HG03066 (cell line): Measurements from ENCODE around the gene ZDHHC9.

Source experiments
- ATAC-seq: cut with Tn5 transposase; IDR thresholded peaks from one replicate; pipeline ENCODE4 v1.9.1; 2021; ENCODE audit warnings: low read depth; ENCODE audit not compliant: unreplicated experiment

ZDHHC9 gene

GRCh38 chrX:129823522-129823921 is 20.2 kb downstream of the ZDHHC9 start:
- ATAC-seq: no peak

DNA sequence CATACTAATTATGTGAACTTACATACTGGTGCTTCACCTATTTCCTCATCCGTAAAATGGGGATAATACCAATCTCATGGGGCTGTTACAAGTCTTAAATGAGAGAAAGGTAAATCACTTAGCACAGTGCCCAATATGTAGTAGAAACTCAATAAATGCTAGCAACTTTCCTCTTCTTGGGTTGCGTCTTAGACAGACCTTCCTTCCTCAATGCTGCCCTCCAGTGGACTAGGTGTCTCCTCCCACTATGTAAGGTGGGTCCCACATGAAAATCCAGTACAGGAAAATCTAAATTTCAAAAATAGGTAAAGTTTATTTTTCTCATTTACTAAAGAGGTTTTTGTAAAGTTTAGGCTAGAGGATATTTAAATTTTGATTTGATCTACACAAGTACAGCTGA is 20.6 kb downstream of the ZDHHC9 start:
- ATAC-seq: no peak

DNA sequence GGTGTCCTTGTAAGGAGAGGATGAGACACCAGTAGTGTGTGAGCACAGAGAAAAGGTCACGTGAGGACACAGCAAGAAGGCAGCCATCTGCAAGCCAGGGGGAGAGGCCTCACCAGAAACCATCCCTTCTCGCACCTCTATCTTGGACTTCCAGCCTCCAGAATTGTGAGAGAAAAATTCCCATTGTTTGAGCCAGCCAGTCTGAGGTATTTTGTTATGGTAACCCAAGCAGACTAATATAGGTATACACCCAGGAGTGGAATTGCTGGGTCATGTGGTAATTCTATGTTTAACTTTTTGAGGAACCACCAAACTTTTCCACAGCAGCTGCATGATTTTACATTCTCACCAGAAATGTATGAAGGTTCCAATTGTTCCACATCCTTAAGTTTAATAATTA is 25.6 kb downstream of the ZDHHC9 start:
- no peak for ATAC-seq

DNA sequence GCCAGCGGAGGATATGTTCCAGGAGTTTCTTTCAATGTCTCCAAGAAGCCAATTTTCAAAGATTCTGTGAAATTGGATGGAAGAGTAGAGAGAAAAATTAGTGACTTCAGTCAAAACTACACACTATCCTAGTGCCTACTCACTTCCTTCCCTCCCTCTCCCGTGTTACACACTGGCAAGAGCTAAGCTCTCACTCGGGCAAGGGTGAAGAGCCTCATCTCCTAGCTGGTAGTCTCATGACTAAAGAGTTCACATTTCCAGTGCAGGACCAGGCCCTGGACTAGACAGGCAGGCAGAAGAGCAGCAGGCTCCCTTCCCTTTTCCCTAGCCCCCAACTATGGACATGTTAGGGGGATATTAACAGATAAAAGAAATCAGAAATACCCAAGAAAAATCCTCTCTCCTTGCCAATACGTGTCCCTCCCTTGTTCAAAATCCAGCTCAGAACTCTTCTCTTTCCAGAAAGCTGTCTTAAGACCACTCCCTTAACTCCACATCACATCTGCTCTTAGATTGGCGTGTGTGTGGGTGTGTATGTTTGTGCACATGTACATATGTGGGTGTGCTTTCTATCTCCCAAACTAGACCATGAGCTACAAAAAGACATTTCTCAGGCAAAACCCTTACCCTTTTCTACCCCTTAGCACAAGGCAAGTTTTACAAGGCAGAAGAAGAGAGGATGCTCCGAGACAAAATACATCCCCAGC is 29.9 kb downstream of the ZDHHC9 start:
- no peak for ATAC-seq

- no peak for ATAC-seq
Measured at GRCh38 chrX:129808829-129809796, 34.6 kb downstream of the ZDHHC9 start.

DNA sequence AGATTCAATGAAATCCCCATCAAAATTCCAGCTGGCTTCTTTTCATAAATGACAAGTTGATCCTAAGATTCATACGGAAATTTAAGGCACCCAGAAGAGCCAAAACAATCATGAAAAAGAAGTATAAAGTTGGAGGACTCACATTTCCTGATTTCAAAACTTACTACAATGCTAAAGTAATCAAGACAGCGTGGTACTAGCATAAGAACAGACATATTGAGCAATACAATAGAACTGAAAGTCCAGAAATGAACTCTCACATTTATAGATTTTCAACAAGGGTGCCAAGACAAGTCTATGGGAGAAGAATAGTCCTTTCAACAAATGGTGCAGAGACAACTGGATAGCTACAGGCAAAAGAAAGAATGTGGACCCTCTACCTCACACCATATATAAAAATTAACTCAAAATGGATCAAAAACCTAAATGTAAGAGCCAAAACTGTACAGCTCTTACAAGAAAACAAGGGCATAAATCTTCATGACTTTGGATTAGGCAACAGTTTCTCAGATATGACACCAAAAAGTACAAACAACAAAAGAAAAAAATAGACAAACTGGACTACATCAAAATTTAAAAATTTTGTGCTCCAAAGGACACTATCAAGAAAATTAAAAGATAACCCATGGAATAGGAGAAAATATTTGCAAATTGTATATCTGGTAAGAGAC is 35.4 kb downstream of the ZDHHC9 start:
- no peak for ATAC-seq

- ATAC-seq: no peak
Measured at GRCh38 chrX:129804806-129805205, 38.9 kb downstream of the ZDHHC9 start.

GRCh38 chrX:129802863-129803262 is 40.8 kb downstream of the ZDHHC9 start:
- no peak for ATAC-seq

GRCh38 chrX:129800186-129800585 is 43.5 kb downstream of the ZDHHC9 start:
- no peak for ATAC-seq

GRCh38 chrX:129798888-129799287 is 44.8 kb downstream of the ZDHHC9 start:
- no peak for ATAC-seq

GRCh38 chrX:129798456-129798855 is 45.2 kb downstream of the ZDHHC9 start:
- no peak for ATAC-seq

GRCh38 chrX:129797251-129797906 is 46.3 kb downstream of the ZDHHC9 start:
- ATAC-seq: no peak

- ATAC-seq: no peak
Measured at GRCh38 chrX:129795584-129795983, 48.1 kb downstream of the ZDHHC9 start.

DNA sequence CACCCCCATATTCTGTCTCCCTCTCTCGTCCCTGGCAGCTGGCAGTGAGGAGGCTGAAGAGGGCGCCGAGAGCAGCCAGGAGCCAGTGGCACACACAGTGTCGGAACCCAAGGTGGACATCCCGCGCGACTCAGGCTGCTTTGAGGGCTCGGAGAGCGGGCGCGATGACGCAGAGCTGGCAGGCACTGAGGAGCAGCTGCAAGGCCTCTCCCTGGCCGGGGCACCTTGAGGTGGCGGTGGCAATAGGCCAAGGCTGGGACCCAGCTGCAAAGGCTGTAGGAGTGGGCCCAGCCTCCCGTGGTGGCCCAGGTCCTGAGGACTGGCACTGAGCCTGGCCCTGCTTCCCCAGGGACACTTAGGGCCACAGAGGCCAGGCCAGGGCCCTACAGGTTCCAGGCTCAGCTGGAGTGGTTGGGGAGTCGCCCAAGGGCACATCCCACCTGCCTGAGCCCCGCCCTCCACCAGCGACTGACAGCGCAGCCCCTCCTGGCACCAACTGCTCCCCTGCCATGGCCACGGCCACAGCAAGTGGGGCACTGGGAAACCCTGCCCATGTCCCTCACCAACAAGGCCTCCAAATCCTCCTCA is 50.0 kb downstream of the ZDHHC9 start:
- no peak for ATAC-seq

GRCh38 chrX:129792586-129793291 is 50.9 kb downstream of the ZDHHC9 start:
- no peak for ATAC-seq

- no peak for ATAC-seq
Measured at GRCh38 chrX:129791961-129792570, 51.6 kb downstream of the ZDHHC9 start.

GRCh38 chrX:129791336-129791735 is 52.4 kb downstream of the ZDHHC9 start:
- ATAC-seq: no peak

DNA sequence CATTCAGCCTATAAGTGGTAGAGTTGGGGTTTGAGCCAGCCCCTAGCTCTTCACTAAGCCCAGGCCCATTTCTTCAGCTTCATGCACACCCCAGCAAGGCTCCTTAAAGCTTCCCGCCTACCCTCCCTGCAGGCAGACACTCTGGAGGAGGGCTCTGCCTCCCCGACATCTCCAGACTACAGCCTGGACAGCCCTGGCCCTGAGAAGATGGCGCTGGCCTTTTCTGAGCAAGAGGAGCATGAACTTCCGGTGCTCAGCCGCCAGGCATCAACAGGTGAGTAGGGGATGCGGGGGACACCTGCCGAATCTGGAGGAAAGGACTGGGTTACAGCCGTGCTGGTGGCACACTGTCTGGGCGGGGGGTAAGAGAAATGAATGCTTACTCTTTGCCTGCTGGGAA is 52.9 kb downstream of the ZDHHC9 start:
- no peak for ATAC-seq

DNA sequence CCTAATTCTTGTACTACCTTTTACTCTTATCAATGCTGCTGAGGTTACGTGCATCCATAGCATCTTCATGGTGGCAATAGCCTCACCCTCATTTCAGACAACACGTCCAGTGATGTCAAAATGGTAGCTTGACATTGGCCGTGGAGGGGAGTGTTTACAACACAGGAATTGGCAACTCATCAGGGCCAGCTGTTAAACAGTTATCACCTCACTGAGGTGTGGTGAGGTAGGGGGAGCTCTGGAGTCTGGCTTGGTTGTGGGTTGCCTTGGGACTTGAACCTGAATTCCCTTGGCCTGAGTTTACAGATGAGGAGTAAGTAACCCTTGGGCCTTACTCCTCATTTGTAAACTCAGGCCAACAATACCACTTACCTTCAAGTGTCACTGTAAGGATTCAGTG is 53.5 kb downstream of the ZDHHC9 start:
- no peak for ATAC-seq
